ENCODE results near the gene PYGO2. TPM values are rescaled to one million over a fixed set of nuclear protein-coding genes. Genes with fewer than 3 reads are reported as not detected.

Gene PYGO2
- total and polyA plus RNA-seq, 2 of the 8 experiments (the other 6 are each of a cell fraction or from before 2014, with no cell fraction given) = 31.0 to 31.6 TPM

GRCh38 chr1:155011004-155011416 is 49.4 kb upstream of the PYGO2 start (continued):
- no peak for TF ChIP-seq CTBP2 (IDR thresholded peaks at IDR 0.05; ENCODE audit: borderline replicate concordance, insufficient read depth, insufficient read length, low read length)

All from H1 (cell line).